GM21515 (cell line): ENCODE results near the gene AHDC1.

Experiments
- ATAC-seq: cut with Tn5 transposase; IDR thresholded peaks from one replicate; pipeline ENCODE4 v1.9.1; 2021; ENCODE audit not compliant: unreplicated experiment

The AHDC1 gene

DNA sequence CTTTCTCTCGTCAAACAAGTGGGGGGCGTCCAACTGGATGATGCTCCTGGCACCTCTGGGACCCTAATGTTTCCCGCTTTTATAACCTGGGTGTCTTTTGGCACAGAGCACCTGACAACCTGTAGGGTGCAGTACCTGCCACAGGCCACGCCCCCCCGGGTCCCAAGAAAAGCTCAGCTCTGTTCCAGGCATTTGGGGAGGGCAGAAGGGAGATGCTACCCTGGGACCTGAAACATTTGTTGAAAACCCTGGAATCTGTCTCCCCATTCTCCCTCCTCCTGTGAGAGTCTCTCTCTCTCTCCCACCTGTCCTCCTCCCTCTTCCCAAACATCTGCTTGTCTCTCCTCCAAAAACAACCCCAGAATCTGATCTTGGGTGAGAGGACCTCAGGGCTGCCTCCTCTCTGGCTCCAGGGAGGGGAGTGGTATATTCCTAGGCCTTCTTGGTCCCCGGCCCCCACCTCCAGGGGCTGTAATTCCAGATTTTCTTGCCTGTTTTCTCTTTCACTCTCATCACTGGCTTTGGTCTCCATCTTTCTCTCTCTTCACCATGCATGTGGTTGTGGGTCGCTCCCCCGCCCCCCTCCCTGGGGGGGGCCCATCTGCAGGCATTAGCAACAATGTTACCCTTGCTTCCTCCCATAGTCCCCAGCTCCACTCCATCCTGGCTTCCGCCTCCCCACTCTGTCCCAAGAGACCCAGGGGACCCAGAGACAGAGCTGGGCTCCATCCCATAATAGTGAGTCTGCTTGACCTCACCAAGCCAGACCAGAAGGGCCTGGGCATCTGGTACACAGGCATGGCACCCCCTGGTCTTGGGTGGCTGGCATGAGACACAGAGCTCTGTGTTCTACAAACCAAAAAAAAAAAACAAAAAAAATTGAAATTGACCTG is 4.1 kb downstream of the AHDC1 start:
- no peak for ATAC-seq

GRCh38 chr1:27598902-27599528 is 4.9 kb downstream of the AHDC1 start:
- no peak for ATAC-seq

DNA sequence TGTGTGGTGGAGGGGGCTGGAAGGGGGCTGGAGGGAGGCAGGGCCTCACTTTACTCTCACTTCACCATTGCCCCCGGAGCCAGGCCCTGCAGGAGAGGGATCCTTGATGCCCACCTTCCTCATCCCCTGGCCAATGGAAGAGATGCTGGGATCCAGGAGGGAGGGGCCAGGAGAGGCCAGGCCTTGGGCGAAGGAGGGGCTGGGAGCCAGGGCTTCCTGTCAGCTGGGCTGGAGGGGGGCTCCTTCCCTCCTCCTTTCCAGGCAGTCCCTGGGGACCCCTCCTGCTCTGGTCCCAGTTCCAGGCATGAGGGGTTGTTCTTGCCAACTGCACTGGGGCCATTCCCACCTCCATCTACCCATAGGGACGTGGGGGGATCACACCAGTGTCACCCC is 5.7 kb downstream of the AHDC1 start:
- no peak for ATAC-seq

DNA sequence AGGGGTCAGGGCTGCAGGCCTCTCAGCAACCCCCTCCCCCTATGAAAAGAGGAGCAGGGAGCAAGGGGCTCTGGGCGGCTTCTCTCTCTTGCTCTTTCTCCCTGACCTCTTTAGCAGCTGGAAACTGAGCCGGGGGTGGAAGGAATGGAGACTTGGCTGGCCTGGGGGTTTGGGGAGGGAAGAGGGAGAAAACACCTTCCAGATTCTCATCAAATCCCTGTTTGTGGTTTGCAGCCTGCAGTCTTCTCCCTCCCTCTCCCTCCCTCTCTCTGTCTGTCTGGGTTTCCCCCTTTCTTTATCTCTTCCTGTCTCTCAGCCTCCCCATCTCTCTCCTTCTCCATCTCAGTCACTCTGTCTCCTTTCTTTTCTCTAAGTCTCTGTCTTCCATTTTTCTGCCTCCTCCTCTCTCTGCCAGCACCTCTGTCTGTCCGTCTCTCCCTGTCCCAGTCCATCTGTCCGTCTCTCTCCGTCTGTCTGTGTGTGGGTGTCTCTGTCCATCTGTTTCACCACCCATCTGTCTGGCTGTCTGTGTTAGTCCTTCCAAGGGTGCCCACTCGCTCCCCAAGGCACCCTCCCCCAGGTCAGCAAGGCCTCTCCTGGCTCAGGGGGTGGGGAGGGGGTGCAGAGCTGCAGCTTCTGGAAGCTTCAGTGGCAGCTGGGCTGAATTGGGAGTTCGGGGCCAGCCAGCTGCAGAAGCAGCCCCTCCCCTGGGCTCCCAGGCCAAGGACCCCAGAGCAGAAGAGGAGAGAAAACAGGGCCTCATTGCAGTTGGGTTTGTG is 6.2 kb downstream of the AHDC1 start:
- no peak for ATAC-seq

- no peak for ATAC-seq
These were observed 7.0 kb downstream of the AHDC1 start for GRCh38 chr1:27596986-27597385.

GRCh38 chr1:27596261-27596660 is 7.7 kb downstream of the AHDC1 start:
- no peak for ATAC-seq

DNA sequence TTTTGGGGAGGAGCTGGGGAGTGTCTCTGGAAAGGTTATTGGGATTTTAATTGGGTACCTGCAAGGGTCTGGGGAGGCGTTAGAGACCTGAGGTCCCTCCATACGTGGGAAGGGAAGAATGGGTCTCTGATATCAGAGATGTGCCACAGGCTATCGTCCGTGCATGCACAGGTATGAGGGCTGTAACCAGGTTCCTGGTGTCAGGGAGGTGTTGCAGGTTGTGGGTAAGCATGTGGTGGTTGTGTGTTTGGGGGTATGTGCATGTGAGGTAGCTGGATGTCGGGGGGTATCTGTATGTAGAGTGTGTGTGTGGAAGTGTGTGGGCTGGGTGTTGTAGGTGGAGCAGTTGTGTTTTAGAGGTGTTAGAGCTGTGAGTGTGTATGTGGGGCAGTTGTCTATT is 8.3 kb downstream of the AHDC1 start:
- no peak for ATAC-seq

DNA sequence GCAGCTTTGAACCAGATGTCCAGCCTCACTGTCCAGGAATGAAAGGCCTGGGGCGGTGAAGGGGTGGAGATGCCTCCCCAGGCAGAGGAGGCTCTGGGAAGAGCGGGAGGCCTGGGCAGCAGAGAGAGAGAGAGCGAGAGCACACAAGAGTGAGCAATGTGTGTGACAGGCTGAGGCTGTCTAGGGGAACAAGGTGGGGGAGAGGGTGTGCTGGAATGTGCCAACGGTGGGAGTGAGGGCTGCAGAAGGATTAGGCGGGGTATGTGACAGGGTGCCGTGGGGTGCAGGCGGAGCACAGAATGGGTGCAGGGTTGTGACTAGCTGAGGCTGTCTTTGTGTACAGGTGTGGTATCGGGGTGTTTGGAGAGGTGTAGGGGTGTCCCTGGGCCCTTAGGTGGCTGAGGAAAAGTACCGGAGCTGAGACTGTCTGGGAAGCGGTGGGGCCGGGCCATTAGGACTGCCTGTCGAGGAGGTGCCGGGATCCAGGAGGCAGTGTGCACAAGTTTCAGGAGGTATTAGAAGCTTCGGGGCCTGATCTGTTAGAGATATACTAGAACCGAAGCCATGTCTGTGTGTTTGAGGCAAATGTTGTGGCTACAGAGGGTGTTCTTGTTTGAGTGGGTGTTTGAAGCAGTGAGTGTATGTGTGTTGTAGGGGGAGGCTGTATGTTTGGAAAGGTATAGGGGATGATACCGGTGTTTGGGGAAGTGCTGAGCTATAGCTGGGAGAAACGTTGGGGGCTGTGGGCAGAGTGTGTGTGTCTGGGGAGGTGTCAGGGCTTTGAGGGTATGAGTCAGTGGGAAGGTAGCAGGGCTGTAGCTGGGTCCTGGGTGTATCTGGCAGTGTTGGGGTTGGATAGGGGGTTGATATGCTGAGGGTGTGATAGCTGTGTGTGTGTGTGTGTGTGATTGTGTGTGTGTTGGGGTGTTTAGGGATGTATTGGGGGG is 9.1 kb downstream of the AHDC1 start:
- no peak for ATAC-seq

- no peak for ATAC-seq
These were observed 10.0 kb downstream of the AHDC1 start for GRCh38 chr1:27593678-27594563.

DNA sequence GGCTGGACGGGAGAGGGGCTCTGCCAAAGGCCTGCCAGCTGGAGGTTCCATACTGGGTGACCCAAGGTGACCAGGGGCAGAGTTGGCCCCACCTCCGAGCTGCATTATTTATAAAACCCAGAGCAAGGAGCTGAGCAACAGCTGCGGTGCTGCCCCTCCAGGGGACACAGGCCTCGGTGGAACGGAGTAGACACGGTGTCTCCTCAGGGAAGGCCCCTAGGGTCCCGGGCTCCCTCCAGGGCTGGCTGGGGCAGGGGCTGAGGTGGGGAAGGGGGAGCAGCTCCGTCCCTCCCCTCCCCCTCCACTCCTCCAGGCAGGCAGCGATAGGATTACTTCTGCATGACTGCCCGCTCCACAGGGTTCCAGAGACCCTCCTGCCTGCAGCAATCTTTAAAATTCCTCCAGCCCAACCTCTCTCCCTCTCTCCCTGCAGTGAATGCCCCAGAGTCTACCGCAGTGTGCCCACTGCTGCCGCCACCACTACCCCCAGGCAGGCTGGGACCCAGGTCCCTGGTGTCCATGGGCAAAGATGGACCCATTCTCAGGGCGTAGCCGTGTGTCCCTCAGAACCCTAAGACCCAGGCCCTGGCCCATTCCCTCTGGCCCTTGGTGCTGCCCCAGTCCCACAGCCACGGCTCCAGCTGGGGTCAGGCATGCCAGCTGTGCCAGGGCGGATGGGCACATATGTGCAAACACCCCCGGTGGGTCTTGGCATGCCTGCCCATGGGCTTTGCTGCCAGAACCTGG is 10.8 kb downstream of the AHDC1 start:
- no peak for ATAC-seq

GRCh38 chr1:27592232-27592930 is 11.6 kb downstream of the AHDC1 start:
- no peak for ATAC-seq

- no peak for ATAC-seq
These were observed 12.3 kb downstream of the AHDC1 start for GRCh38 chr1:27591622-27592021.

- no peak for ATAC-seq
These were observed 12.9 kb downstream of the AHDC1 start for GRCh38 chr1:27590917-27591508.

DNA sequence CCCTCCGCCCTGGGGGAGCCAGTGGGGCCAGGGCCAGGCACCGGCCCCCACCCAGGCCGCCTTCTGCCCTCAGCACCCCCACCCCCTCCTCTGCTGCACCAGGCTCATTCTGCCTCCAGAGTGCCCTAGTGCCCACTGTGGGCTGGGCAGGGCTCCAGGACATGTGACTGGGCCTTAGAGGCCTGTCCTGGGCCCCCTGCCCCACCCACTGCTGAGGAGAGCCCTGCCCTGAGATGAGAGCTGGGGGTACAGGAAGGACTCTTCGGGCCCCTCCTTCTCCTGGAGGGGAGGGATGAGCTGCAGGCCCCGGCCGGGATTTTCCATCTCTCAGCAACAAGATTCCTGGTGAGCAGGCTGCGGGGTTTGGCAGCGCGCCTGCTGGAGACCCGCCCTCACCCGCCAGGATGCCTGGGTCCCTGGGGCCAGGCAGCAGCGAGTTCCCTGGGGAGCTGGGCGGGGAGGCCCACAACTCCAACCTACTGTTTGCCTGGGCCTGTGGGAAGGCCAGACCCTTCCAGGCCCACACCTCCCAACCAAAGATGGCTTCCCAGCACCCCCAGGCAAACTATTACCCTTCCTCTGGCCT is 14.0 kb downstream of the AHDC1 start:
- ATAC-seq, result no peak

DNA sequence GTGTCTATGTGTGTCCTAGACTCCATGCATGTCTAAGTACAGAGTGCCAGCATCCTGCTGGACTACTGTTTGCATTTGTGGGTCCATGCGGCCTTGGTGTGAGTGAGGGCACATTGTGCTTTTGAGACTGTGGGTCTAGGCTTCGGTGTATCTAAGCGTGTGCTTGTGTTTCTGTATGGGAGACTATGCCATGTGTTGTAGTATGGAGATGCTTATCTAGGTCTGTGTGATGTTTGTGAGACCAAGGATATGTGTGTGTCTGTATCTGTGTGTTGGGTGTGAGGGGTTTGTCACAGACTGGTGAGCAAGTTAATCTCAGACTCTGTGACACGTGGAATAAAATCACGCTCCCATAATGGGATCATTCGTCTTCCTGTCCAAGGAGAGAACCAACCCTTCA is 14.5 kb downstream of the AHDC1 start:
- ATAC-seq, result no peak

- ATAC-seq, result no peak
These were observed 15.4 kb downstream of the AHDC1 start for GRCh38 chr1:27588256-27589232.
